Ascending aorta (tissue), 2 donors: ENCODE measurements around the gene TEX10. TPM values are rescaled to one million over a fixed set of nuclear protein-coding genes. Genes with fewer than 3 reads are reported as not detected.

Experiments used
- DNase-seq, 2 donors: peaks; one replicate each; pipeline ENCODE4 v3.0.0-alpha.2; 2019; ENCODE audit warnings: low spot score in 2 of 2
- H3K27ac ChIP-seq, 2 donors: fragments of 200-600 bp; sonication (generic); one replicate each; pipeline ENCODE4 v1.5.1; 2016 to 2017; ENCODE audit warnings: mild to moderate bottlenecking in 1 of 2
- H3K27me3 ChIP-seq: fragments of 200-600 bp; sonication (generic); one replicate; pipeline ENCODE4 v1.5.1; 2017
- H3K36me3 ChIP-seq, 2 donors: fragments of 200-600 bp; sonication (generic); one replicate each; pipeline ENCODE4 v1.5.1; 2016
- H3K4me1 ChIP-seq, 2 donors: fragments of 200-600 bp; sonication (generic); one replicate each; pipeline ENCODE4 v1.5.1; 2016 to 2017; ENCODE audit warnings: mild to moderate bottlenecking in 1 of 2
- H3K4me3 ChIP-seq, 2 donors: fragments of 200-600 bp; sonication (generic); one replicate each; pipeline ENCODE4 v1.5.1; 2016 to 2017; ENCODE audit warnings: mild to moderate bottlenecking in 1 of 2
- H3K9me3 ChIP-seq, 2 donors: fragments of 200-600 bp; sonication (generic); one replicate each; pipeline ENCODE4 v1.5.1; 2016
- intact Hi-C: fragments of 100-400 bp; cut with DNase I; formaldehyde crosslinking; loops from one replicate; pipeline ENCODE4 v1.15.1; 2023
- total RNA-seq: library from RNA; depleted of rRNA; stranded (reverse); fragments of >200 nt; gene quantifications from one replicate; pipeline ENCODE4 v1.1.0, GENCODE V29; 2016
- TF ChIP-seq, protein P1 (sequence below), 3 experiments: fragments of 200-600 bp in 2 of 3; fragments of 450-650 bp in 1 of 3; sonication (generic) in 2 of 3; IDR thresholded peaks; one replicate each; pipeline ENCODE4 v1.5.1; 2016 to 2019; ENCODE audit warnings: antibody characterized with exemption in 3 of 3, mild to moderate bottlenecking in 1 of 3, moderate library complexity in 1 of 3

Gene TEX10
- total RNA-seq, 1 donor from 2014 or later, result 2.3 TPM

DNA sequence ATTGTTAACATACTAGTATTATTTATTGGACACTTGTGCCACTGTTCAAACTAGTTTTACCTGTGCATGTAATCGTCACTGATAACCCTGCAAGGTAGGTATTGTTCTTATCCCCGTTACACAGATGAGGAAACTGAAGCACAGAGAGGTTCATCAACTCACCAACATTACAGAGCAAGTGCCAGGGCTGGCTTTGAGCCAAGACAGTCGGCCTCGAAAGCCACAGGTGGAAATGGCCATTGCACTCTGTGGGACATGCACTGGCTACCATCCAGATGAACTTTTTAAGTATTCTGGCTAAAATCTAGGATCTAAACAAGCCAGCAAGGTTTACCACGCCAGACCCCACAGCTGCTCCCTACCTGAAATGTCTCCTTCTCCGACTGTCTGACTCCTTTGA is 57.9 kb downstream of the TEX10 start:
- Histone ChIP-seq H3K27me3 (no peaks in the 10 kb centered on the region), H3K4me3 (no peak overlapping the region), H3K9me3 (no peaks in the 10 kb centered on the region), H3K36me3 (peaks cover 35 to 71% of the 10 kb centered on the region in 2 donors), H3K27ac (no peak overlapping the region), H3K4me1 (no peaks in the 10 kb centered on the region)
- no peak for DNase-seq
- TF ChIP-seq, protein P1, sequence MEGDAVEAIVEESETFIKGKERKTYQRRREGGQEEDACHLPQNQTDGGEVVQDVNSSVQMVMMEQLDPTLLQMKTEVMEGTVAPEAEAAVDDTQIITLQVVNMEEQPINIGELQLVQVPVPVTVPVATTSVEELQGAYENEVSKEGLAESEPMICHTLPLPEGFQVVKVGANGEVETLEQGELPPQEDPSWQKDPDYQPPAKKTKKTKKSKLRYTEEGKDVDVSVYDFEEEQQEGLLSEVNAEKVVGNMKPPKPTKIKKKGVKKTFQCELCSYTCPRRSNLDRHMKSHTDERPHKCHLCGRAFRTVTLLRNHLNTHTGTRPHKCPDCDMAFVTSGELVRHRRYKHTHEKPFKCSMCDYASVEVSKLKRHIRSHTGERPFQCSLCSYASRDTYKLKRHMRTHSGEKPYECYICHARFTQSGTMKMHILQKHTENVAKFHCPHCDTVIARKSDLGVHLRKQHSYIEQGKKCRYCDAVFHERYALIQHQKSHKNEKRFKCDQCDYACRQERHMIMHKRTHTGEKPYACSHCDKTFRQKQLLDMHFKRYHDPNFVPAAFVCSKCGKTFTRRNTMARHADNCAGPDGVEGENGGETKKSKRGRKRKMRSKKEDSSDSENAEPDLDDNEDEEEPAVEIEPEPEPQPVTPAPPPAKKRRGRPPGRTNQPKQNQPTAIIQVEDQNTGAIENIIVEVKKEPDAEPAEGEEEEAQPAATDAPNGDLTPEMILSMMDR (IDR thresholded peaks at IDR 0.05), result no peak
- intact Hi-C loops, result no loop called here

DNA sequence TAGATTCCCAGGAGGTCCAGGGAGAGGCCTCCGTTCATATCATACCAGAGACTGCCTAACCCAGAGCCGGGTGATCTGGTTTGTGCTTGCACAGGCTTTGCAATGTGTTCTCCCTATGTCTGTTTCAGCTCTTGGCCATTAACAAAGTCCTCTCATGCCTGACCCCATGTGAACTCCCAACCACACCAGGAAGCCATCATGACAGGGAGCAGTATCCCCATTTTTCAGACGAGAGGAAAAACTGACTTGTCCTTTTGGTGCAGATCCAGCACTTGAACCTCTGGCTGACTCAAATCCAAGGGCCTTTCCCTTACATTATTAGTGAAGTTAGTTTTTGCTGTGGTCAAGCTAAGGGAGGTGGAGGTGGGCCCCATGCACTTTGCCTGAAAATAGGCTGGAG is 58.4 kb downstream of the TEX10 start:
- peaks cover 35 to 72% of the 10 kb centered on the region in 2 donors for H3K36me3 ChIP-seq

DNA sequence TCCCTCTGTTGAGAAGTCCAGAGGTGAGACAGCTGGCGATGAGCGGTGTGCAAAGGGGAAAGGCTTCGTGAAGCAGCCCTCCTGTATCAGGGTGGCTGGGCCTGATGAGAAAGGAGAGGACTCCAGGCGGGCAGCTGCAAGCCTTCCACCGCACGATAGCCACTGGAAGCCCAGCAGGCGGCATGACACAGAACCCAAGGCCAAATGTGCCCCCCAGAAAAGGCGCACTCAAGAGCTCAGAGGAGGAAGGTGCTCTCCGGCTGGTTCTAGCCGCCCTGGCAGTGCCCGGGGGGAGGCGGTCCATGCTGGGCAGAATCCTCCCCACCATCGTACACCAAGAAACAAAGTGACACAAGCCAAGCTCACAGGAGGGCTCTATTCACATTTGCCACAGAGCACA is 60.3 kb downstream of the TEX10 start:
- TF ChIP-seq, protein P1 (IDR thresholded peaks at IDR 0.05), result no peak
- Histone ChIP-seq H3K36me3 (peaks cover 28 to 73% of the 10 kb centered on the region in 2 donors), H3K27ac (no peak overlapping the region), H3K27me3 (no peaks in the 10 kb centered on the region), H3K9me3 (no peaks in the 10 kb centered on the region), H3K4me3 (no peak overlapping the region), H3K4me1 (no peaks in the 10 kb centered on the region)
- no peak for DNase-seq
- intact Hi-C loops, result no loop called here

More for the DNA sequence above, 58.4 kb downstream of the TEX10 start:
- intact Hi-C loops, result no loop called here
- no peak for DNase-seq
- no peak overlapping the region for H3K27ac ChIP-seq
- H3K9me3 ChIP-seq, result no peaks in the 10 kb centered on the region
- no peak overlapping the region for H3K4me3 ChIP-seq
- H3K27me3 ChIP-seq, result no peaks in the 10 kb centered on the region
- TF ChIP-seq, protein P1 (IDR thresholded peaks at IDR 0.05), result no peak
- H3K4me1 ChIP-seq, result no peaks in the 10 kb centered on the region

DNA sequence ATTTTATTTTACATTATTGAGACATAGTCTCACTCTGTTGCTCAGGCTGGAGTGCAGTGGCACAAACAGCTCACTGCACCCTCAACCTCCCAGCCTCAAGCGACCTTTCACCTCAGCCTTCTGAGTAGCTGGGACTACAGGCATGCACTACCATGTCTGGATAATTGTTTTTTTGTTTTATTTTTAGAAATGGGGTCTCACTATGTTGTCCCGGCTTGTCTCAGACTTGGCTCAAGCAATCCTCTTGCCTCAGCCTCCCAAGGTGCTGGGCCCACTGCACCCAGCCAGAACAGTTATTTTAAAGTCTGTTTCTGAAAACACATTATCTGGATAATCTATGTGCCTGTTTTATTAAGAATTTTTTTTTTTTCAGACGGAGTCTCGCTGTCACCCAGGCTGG is 62.0 kb downstream of the TEX10 start:
- Histone ChIP-seq H3K4me1 (no peaks in the 10 kb centered on the region), H3K9me3 (no peaks in the 10 kb centered on the region), H3K4me3 (no peak overlapping the region), H3K27ac (no peak overlapping the region), H3K27me3 (no peaks in the 10 kb centered on the region), H3K36me3 (peaks cover 28 to 83% of the 10 kb centered on the region in 2 donors)
- no peak for DNase-seq
- TF ChIP-seq, protein P1 (IDR thresholded peaks at IDR 0.05), result no peak
- intact Hi-C loops, result no loop called here

DNA sequence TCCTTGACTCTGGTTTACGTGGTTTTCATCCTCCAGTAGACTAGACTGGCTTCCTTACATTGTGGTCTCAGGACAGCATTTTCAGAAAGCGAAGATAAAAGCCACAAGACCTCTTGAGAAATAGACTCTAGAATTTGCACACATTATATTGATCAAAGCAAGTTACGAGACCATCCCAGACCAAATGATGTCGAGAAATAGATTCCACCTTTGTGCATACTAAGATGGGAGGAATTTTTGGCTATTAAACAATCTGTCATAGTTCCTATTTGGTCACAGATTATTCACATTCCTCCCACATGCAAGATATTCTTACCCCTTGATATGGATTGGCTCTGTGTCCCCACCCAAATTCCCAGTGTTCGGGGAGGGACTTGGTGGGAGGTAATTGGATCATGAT is 65.6 kb downstream of the TEX10 start:
- no peak for DNase-seq
- Histone ChIP-seq H3K4me1 (no peaks in the 10 kb centered on the region), H3K4me3 (no peak overlapping the region), H3K27ac (no peak overlapping the region), H3K36me3 (peaks cover 32 to 91% of the 10 kb centered on the region in 2 donors), H3K9me3 (peaks cover 0 to 5% of the 10 kb centered on the region in 2 donors), H3K27me3 (no peaks in the 10 kb centered on the region)
- intact Hi-C loops, result no loop called here
- TF ChIP-seq, protein P1 (IDR thresholded peaks at IDR 0.05), result no peak

- intact Hi-C loops, result no loop called here
- no peaks in the 10 kb centered on the region for H3K27me3 ChIP-seq
- H3K4me1 ChIP-seq, result no peaks in the 10 kb centered on the region
- DNase-seq, result no peak
- H3K9me3 ChIP-seq, result peaks cover 0 to 5% of the 10 kb centered on the region in 2 donors
- H3K27ac ChIP-seq, result no peak overlapping the region
- TF ChIP-seq, protein P1 (IDR thresholded peaks at IDR 0.05), result no peak
- H3K36me3 ChIP-seq, result peaks cover 29 to 83% of the 10 kb centered on the region in 2 donors
- H3K4me3 ChIP-seq, result no peak overlapping the region
Measured at GRCh38 chr9:100286257-100286656, 66.5 kb downstream of the TEX10 start.
